ENCODE measurements around the gene MFGE8. TPM values are rescaled to one million over a fixed set of nuclear protein-coding genes. Genes with fewer than 3 reads are reported as not detected.
A peak's percentile ranks its signal among the peaks of the same experiment; 100 is the strongest.

Gene MFGE8
- polyA plus RNA-seq, 2 of the 4 experiments (the other 2 are of a cell fraction): 206 to 403 TPM

DNA sequence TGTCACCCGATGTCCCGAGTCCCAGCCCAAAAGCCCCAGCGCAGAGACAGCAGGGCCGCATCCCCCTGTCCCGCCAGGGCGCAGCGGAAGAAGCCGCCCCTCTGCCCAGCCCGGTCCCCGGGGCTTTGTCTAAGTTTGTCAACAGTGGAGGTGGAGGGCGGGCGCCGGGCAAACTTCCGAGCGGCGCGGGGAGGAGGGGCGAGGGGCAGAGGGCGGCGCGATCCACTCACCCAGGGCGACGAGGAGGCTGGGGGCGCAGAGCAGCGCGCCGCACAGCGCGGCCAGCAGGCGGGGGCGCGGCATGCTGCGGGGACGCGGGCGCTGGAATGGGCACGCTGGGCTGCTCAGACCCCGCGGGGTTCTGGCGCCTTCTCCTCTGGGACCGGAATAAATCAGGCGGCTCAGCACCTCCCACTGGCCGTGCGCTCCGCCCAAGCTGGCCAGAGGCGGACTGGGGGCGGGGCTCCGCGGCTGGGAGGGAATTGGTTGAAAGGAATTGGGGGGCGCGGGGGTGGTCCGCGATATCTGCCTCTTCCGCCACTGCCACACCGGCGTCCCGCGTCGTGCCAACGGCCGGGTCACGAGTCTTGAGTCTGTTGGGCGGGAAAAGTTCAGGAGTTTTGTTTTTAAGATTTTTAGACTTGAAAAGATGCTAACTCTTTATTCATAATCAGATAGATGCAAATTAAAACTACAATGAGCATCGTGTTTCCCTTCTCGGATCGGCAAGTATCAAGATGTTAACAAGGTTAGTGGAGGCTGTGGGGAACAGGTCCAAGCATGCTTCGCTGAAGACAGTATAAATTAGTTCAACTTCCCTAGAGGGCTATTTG, at the start of gene MFGE8 (continued):
- TF ChIP-seq SMC3 (IDR thresholded peaks at IDR 0.05): no peak
- no peak for TF ChIP-seq ZC3H11A (IDR thresholded peaks at IDR 0.05)
- no peak for TF ChIP-seq MYC (IDR thresholded peaks at IDR 0.05; ENCODE audit: borderline replicate concordance, low read length)
- no peak for TF ChIP-seq HOXA7 (CRISPR knock-in tag; IDR thresholded peaks at IDR 0.05)
- no peak for TF ChIP-seq NR3C1 (IDR thresholded peaks at IDR 0.05)
- no peak for TF ChIP-seq RCOR1 (IDR thresholded peaks at IDR 0.05; ENCODE audit: low read depth, low read length)
- TF ChIP-seq HDAC2 (IDR thresholded peaks at IDR 0.05): no peak
- no peak for TF ChIP-seq FOSL2 (IDR thresholded peaks at IDR 0.05)
- no peak for TF ChIP-seq FOSL2 (CRISPR knock-in tag; IDR thresholded peaks at IDR 0.05)
- TF ChIP-seq MAFK (IDR thresholded peaks at IDR 0.05; ENCODE audit: partially characterized antibody): no peak
- TF ChIP-seq, protein P1, sequence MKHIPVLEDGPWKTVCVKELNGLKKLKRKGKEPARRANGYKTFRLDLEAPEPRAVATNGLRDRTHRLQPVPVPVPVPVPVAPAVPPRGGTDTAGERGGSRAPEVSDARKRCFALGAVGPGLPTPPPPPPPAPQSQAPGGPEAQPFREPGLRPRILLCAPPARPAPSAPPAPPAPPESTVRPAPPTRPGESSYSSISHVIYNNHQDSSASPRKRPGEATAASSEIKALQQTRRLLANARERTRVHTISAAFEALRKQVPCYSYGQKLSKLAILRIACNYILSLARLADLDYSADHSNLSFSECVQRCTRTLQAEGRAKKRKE (CRISPR knock-in tag; IDR thresholded peaks at IDR 0.05; ENCODE audit: low read depth): no peak
- peak; percentile 96 for TF ChIP-seq POLR2A (IDR thresholded peaks at IDR 0.05; ENCODE audit: low read length)
- no peak for TF ChIP-seq NPAS2 (CRISPR knock-in tag; IDR thresholded peaks at IDR 0.05; ENCODE audit: borderline replicate concordance)
- TF ChIP-seq RARB (CRISPR knock-in tag; IDR thresholded peaks at IDR 0.05): no peak
- no peak for TF ChIP-seq BHLHE40 (IDR thresholded peaks at IDR 0.05; ENCODE audit: low read depth, low read length)
- TF ChIP-seq HEYL (CRISPR knock-in tag; IDR thresholded peaks at IDR 0.05): no peak
- no peak for TF ChIP-seq EHF (CRISPR knock-in tag; IDR thresholded peaks at IDR 0.05)
- TF ChIP-seq HOXB5 (CRISPR knock-in tag; IDR thresholded peaks at IDR 0.05): no peak
- no peak for TF ChIP-seq FOSB (CRISPR knock-in tag; IDR thresholded peaks at IDR 0.05)
- no peak for TF ChIP-seq SREBF2 (IDR thresholded peaks at IDR 0.05)
- no peak for TF ChIP-seq CHD4 (IDR thresholded peaks at IDR 0.05; ENCODE audit: borderline replicate concordance)
- TF ChIP-seq, protein P2, sequence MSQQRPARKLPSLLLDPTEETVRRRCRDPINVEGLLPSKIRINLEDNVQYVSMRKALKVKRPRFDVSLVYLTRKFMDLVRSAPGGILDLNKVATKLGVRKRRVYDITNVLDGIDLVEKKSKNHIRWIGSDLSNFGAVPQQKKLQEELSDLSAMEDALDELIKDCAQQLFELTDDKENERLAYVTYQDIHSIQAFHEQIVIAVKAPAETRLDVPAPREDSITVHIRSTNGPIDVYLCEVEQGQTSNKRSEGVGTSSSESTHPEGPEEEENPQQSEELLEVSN (IDR thresholded peaks at IDR 0.05; ENCODE audit: borderline replicate concordance, low read depth): peak; percentile 72; the same call in 1 of the 2 replicates
- no peak for TF ChIP-seq CBX2 (IDR thresholded peaks at IDR 0.05; ENCODE audit: borderline replicate concordance, low read depth)
- TF ChIP-seq POLR2AphosphoS2 (conservative IDR thresholded peaks at IDR 0.05; ENCODE audit: low read length): no peak
- TF ChIP-seq, protein P3, sequence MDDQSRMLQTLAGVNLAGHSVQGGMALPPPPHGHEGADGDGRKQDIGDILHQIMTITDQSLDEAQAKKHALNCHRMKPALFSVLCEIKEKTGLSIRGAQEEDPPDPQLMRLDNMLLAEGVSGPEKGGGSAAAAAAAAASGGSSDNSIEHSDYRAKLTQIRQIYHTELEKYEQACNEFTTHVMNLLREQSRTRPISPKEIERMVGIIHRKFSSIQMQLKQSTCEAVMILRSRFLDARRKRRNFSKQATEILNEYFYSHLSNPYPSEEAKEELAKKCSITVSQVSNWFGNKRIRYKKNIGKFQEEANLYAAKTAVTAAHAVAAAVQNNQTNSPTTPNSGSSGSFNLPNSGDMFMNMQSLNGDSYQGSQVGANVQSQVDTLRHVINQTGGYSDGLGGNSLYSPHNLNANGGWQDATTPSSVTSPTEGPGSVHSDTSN (IDR thresholded peaks at IDR 0.05): no peak
- TF ChIP-seq EP300 (IDR thresholded peaks at IDR 0.05): no peak
- TF ChIP-seq ZFP36 (IDR thresholded peaks at IDR 0.05; ENCODE audit: borderline replicate concordance, partially characterized antibody): no peak

DNA sequence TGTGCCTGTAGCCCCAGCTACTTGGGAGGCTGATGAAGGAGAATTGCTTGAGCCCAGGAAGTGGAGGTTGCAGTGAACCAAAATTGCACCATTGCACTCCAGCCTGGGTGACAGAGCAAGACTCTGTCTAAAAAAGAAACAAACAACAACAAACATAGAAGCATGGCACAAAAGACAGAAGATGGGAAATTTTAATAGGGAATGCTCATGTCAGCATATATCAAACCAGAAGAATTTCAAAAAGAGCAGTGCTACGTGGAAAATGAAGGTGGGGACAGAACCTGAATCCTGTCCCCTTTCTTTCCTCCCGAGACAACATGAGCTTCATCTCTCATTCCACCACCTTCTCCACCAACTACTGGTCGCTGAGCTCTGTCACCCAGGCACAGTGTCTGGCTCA, 46.3 kb upstream of the MFGE8 start:
- DNase-seq (ENCODE audit: low read depth in 1 of 2, low spot score in 1 of 2): no peak
- Histone ChIP-seq H3K27ac (no peak overlapping the region), H3K4me3 (no peak overlapping the region), H3K9me3 (peaks cover 15% of the 10 kb centered on the region), H3K4me2 (no peak overlapping the region), H3K4me1 (no peaks in the 10 kb centered on the region)
- CTCF ChIA-PET: interaction anchor here (0.9 to 4.3 kb wide), 5 partner anchors 8 to 59 kb away, joined by 3 to 28 read pairs (median 3); no protein-coding TSS in a partner anchor
- no peak for FAIRE-seq
- 62% methylated on average over 3 of the region's 3 CpGs for WGBS (ENCODE audit: missing lambda C conversion rate)
- POLR2A ChIA-PET: no interaction called here
- TF ChIP-seq MAFK (IDR thresholded peaks at IDR 0.05; ENCODE audit: partially characterized antibody) (peak; percentile 48), CHD2 (IDR thresholded peaks at IDR 0.05; ENCODE audit: low read length, partially characterized antibody) (no peak)
- no peak for ATAC-seq

All from A549 (cell line).